NCI-H524 (cell line): ENCODE data around the gene PMVK.
"Not testable (repeated sequence)": the region's sequence is repeated elsewhere in the genome, so short reads cannot be mapped to it uniquely, and the experiment has no call there.

Experiments used
- DNase-seq, 2 experiments: peaks; one replicate each; lab custom pipeline; 2025; lab: John Stamatoyannopoulos, UW

Gene PMVK

GRCh38 chr1:154913273-154913672 lies 23.2 kb downstream of the PMVK start:
- DNase-seq = no peak

- DNase-seq = no peak
Observed at GRCh38 chr1:154912755-154913154, 23.8 kb downstream of the PMVK start.

DNA sequence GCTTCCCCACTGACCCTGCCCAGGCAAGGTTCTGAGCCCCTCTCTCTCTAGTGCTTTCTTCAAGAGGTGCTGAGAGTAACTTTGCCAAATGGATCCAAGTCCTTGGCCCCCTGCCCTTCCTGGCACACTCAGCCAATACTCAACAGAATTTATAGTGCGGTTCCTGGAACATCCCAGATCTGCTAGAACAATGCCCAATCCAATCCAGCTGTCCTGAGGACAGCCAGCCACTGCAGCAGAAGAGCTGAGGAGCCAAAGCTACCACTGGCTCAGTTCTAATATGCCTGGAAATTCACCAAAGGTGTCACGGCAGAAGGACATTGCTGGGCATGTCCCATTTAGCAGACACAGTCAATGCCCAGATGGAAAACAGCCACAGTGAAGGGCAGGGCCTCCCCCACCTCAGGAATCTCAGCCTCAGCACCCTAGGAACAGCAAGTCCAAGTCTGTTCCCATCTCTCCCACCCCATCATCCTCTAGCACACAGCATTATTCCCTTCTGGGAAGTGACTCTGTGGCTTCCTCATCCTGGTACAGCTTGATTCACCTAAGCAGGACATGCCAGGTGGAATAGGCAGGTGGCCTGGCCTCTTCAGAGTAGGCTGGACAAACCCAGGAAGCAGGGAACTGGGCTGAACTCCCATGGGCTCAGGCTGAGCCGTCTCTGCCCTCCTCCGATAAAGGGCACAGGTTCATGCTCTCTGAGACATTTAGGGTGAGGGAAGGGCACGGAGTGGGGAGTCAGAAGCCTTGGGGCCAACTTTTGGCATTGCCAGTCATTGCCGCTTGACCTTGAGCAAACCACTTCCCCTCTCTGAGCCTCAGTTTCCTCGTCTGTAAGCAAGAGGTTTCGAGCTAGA lies 24.6 kb downstream of the PMVK start:
- no peak for DNase-seq

DNA sequence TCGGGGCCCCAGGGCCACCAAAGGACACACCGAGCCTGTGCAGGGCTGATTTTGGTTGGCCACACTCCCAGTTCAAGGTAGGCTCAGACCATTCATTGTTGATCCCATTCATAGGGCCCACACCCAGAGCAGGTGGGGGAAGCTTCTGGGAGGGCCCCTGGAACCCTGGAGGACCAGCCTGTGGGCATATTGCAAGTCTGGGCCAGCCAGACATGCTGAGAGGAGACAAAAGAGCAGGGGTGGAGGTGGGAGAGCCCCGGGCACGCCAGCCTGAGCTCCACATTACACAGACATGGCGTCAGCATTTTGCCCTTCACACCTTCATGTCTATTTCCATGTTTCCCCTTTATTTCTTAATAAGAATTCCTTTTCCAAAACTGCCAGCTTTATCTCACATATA lies 25.7 kb downstream of the PMVK start:
- no peak for DNase-seq

DNA sequence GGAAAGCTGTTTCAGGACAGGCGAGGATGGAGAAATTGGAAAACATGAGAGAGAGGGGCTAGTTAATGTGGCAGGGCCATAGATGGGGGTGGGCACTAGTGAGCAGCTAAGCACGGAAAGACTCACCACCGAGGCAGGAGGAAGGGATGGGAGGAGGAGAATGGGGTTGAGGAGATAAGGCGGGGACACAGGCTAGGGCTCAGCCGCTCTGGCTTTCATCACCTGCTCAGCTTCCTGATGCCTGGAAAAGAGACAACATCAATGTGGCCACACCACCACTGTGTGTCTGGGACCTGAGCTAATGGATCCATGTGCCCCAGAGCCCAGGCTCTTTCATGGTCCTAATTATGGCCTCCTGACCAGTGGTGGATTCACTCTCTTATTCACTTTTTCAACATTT lies 27.6 kb downstream of the PMVK start:
- DNase-seq = no peak

DNA sequence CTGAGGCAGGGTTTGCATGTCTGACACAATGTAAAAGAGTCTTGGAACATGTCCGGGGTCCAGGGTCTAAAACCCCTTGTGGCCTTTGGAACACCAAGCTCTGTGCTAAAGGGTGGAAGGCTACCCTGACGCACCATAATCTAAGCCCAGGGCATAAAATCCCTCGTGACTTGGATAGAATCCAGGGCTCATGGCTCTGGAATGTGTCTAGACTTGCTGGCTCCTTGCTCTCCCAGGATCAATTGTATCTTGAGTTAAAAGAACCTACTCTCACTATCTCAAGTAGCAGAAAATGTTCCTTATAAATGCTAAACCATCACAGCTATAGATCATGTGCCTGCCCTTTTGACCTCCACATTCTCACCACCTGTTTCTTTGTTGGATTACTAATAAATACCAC lies 28.4 kb downstream of the PMVK start:
- not testable (repeated sequence) for DNase-seq

DNA sequence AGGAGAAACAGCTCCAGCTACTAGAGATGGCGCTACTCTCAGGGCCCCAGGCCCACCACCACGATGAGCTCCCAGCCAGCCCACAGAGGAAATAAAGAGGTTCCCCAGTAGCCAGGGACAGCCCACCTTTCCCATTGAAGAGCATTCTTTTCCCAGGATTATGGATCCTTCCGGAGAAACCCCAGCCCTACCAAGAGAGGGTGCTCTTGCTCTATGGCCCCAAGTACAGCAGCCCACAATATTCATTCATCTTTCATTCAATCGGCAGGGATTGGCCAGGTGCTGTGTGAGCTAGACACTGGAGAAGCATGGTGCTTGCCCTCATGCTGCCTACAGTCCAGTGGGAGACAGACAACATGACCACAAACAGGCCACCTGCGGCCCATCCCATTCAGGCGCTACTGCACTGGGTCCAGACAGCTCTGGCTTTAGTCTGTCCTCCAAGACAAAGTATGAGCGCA lies 29.9 kb downstream of the PMVK start:
- no peak for DNase-seq

DNA sequence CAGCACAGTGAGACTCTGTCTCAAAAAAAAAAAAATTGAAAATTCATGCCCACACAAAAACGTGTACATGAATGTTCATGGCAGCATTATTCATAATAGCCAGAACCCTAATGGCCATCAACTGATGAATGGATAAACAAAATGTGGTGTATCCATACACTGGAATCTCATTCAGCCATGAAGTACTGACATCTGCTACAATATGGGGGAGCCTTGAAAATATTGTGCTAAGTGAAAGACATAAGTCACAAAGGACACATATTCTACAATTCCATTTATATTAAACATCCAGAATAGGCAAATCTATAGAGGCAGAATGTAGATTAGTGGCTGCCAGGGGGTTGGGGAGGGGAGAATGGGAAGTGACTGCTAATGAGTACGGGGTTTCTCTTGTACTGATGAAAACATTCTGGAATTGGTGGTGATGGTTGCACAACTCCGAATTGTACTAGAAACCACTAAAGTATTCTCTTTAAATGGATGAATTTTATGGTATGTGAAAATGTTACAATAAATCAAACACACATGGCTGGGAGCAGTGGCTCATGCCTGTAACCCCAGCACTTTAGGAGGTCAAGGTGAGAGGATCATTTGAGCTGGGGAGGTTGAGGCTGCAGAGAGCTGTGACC lies 33.5 kb downstream of the PMVK start:
- DNase-seq = no peak

GRCh38 chr1:154901591-154901990 lies 34.9 kb downstream of the PMVK start:
- no peak for DNase-seq

DNA sequence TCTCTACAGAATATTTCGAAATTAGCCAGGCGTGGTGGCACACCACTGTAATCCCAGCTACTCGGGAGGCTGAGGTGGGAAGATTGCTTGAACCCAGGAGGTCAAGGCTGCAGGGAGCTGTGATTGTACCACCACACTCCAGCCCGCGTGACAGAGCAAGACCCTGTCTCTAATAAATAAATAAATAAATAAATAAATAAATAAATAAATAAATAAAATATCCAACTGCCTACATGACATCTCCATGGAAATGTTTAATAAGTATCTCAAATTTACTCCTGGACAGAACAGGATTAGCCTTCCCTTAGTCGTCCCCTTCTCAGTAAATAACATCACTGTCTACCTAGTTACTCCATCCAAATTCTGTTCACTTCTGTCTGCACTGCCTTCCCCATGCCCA lies 37.5 kb downstream of the PMVK start:
- no peak for DNase-seq

DNA sequence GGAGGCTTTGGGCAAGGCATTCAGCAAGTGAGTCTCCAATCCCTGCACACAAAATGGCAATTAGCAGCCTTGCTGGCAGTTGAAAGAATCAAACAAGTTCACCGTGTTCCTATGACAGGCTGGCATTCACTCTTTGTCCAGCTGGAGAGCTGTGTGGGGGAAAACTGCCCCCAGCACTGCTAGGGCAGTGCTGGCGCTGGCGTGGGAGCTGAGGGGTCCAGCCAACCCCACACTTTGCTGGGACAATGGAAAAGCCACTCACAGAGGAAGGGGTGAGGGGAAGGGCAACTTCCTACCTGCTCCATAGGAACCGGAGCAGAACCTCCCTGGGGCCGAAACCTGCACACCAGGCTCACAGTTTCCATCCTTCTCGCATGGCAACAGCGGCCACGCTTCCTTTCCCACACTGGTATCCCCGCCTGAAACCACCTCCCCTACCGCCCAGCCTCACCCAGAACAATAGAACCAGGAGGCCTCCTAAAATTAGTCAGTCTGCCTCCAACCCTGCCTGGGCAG lies 39.7 kb downstream of the PMVK start:
- DNase-seq = no peak

DNA sequence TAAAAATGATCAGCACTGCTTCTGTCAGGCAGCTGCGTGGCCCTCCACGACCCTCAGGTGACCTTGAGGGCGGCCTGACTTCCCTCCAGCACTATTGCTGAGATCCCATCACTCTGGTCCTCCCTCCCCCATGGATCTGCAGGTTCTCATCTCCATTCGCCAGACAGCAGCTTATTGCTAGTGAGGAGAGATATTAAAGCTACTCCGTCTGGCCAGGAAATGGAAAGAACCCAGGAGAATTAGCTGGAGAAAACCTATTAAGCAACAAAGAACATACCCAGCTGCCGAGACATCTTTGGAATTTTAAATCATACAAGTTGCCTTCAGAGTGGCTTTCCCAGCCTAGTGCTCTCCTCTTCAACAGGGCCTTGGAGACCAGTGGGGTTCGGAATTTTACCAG lies 40.7 kb downstream of the PMVK start:
- DNase-seq = no peak

DNA sequence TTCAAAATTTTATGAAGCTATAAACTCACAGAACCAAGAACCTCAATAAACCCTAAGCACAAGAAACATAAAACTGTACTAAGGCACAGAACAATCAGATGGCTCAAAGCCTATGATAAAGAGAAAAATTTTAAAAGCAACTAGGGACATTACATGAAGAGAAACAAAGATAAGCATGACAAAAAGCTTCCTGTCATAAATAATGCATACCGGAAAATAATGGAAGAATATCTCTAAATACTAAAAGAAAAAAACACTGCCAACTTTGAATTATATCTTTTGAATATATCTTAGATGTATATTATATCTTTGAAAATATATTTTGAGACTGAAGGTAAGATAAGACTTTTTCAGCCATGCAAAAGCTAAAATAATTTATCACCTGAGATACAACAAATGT lies 45.1 kb downstream of the PMVK start:
- no peak for DNase-seq

DNA sequence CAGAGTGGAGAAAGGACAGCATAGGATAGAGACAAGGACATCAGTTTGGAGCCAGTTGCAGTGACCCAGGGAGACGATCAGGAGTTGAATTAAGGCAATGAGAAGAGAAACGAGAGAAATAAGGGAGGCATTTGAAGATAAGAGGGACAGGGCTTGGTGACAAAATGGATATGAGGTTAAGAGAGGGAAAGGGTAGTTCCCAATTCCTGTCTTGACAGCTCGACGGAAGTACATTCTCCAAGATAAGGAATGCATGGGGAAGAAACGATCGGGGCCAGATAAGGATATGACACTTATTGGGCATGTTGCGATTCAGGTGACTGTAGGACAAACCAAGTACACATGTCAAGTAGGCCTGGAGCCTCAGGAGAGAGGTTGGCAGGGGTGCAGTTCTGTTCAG lies 47.8 kb downstream of the PMVK start:
- no peak for DNase-seq

- DNase-seq = no peak
Observed at GRCh38 chr1:154886281-154887015, 50.1 kb downstream of the PMVK start.

DNA sequence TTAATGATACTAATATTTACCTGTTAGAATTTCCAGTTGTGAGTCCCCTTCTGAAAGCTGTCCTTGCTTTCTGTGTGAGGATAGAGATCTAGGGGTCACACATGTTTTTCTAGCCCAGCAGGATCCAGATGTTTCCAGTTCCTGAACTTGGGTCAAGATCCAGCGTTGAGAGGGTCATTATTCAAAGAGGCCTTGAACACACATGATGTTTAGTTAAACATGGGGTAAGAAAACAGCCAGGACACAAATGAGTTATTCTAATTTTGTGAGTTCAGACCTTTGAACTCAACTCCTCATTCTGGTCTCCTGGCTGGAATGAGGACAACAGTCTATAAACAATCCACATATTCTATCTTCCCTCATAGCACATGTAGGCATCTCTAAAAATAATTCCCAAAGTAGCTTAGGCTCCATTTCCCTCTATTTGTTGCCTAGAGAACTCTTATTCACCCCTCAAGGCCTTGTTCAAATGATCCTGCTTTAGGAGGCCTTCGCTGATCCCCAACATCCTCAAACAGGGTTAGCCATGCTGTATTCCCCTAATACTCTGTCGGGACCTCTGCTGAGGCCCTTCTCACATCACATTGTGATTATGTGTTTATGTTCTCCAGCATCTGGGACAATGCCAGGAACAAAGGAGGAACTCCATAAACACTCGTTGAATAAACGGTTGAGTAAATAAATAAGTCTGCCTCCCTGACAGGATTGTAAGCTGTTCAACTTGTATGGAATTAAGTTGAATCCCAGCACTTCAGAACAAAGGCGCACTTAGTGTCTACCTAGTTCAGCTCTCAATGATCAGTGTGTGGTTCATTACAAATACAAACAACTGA lies 51.4 kb downstream of the PMVK start:
- no peak for DNase-seq

DNA sequence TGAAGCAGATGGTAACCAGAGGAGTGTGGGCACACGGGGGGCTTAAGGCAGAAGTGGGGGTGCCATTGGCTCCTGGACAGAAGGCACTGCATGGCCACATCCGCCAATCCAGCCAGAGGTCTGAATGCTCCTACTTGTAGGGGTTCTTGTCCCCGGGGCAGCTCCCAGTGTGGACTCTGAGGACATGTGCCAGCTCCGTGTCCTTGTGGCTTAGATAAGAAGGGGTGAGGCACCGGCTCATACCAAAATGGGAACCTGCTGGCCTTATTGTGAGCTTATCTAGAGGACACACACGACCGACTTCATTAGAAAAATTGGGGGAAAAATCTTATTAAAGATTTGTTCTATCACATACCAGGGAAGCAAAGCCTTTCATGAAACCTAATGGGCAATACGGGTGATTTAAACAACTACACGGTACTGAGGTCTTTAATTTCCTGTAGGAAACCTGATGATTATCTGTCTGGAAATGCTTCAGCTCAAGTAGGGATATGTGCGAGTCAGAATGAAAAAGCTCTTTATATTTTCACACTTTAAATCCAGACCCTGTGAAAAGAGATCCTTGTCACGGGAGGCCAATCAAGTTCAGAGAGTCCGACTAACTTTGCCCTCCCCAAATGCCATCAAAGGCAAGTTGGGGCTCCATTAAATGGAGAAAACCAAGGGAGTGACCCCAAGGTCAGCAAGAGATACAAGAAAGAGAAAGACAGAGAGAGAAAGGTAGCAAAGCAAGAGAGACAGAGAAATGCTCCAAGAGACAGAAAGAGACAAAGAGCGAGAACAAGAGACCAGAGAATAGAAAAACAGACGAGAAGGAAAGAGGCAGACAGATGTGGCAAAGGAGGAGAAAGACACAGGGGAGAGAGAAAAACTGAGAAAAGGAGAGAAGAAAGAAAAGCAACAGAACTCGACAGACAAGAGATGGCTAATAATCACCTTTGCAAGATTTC lies 52.3 kb downstream of the PMVK start:
- no peak for DNase-seq

- DNase-seq = no peak
Observed at GRCh38 chr1:154881820-154882535, 54.5 kb downstream of the PMVK start.

GRCh38 chr1:154880671-154881070 lies 55.8 kb downstream of the PMVK start:
- DNase-seq = no peak

DNA sequence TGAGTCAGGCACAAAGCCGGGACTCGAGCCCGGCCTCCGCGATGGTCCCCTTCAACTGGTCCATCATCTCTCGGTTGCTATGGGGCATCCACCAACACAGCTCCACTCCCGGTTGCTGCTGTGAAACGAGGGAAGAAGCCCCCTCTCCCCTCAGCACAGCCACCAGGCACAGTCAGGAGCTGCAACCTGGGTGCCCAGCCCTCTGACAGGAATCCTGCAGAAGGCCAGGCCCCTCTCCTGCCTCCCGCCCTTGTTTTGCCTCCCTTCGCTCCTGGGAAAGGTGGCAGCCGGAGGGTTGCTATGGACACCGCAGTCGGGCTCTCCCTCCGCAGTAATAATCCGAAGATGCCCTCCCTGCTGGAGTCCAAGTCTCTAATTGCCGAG lies 57.5 kb downstream of the PMVK start:
- peak; percentile 82 to 89 for DNase-seq
